Lung microvascular endothelial cell (primary cell): Measurements from ENCODE around the gene CARD11. TPM values are rescaled to one million over a fixed set of nuclear protein-coding genes. Genes with fewer than 3 reads are reported as not detected.
"Not testable (repeated sequence)": the region's sequence is repeated elsewhere in the genome, so short reads cannot be mapped to it uniquely, and the experiment has no call there.

Experiments used
- DNase-seq, 2 donors: peaks; one replicate each; pipeline versions ENCODE4 v3.0.0 to v3.0.0-alpha.2; 2010; ENCODE audit warnings: low read depth in 2 of 2
- total RNA-seq: library from RNA; depleted of rRNA; stranded (reverse); fragments of >200 nt; gene quantifications from 2 replicates; pipeline ENCODE4 v1.2.1, GENCODE V29; 2014

CARD11 gene
- total RNA-seq, 1 donor from 2014 or later = 2.2 TPM

DNA sequence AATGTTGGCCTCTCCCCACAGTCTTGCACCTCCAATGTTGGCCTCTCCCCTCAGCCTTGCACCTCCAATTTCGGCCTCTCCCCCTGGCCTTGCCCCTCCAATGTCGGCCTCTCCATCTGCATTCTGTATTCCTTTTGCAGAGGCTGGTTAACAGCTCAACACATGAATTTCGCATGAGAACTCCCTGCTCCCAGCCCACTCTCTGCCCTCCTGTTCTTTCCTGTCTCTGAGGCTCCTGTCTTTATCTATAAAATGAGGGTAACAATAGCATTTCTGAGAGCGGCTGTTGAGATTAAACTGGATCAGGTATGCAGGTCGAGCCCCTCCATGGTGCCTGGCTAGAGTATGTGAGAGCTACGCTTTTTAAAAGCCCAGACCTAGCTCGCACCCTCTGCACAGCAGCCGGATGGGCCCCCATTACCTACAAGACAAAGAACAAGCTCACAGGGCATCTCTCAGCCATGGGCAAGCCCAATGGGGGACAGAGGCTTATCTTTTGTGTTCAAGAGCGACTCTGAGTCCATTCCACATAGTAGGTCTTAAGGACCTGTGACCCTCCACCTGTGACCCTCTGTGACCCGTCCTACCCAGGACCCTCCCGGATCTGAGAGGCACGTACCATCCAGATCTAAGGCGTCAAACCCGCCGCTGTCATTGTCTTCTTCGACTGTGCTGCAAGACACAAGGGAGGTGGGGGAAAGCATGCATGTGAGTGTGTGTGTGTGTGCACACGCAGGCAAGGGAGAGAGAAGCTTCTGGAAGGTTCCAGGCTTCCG lies 117.4 kb downstream of the CARD11 start:
- no peak for DNase-seq

DNA sequence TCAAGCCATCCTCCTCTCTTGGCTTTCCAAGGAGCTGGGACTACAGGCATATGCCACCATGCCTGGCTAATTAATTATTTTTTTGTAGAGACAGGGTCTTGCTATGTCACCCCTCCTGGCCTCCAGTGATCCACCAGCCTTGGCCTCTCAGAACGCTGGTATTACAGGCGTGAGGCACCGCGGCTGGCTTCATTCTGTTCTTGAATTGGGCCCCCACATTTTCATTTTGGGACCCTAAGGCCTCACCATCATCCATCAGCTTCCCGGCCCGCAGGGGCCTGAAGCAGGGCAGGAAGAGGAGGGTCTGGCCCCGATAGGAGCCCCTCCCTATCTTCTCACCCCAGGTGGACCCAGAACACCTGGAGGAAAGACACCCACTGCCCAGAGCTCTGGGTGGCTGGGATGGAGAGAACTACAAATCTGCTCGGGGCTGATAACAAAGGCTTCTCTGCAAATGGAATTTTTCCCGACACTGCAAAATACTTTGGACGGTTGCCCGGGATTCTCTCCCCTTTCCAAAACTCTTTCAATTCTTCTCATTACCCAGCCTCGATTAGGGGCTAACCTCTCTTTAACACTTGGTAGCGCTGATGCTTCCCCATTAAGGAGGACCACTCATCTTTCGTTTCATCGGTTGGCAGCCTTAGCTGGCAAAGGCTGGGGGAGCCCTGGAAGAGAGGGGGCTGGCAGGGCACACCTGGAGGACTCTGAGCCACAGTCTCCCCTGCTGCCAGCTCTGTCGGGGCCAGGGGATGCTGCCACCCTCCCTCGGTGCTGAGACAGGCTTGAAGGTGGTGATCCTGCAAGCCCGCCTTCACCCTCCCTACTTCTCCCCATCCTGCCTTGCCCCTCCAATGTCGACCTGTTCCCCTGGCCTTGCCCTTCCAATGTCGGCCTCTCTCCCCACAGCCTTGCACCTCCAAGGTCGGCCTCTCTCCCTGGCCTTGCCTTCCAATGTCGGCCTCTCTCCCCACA lies 118.5 kb downstream of the CARD11 start:
- DNase-seq = no peak

DNA sequence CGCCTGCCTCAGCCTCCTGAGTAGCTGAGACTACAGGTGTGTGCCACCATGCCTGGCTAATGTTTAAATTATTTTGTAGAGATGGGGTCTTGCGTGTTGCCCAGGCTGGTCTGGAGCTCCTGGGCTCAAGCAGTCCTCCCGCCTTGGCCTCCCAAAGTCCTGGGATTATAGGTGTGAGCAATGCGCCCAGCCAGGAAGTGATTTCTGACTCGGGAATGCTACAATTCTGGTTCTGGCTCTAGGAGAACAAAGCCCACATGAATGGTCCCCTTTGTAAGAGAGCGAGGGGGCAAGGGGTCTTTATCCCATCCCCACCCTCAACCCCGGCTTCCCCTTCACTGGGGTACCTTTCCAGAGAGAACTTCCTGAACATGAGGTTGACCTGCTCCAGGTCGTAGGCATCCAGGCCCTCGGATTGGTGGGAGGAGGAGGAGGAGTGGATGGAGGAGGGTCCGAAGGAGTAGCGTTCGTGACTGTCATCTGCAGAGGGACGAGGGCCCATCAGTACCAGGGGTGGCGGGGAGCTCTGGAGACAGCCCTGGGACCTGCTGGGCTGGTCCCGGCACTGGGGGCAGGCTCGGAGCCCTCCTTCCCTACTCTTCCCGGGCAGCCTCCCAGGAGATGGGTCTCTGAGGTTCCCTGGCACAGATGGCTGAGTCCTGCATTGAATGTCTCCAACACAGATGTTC lies 119.6 kb downstream of the CARD11 start:
- DNase-seq = no peak

DNA sequence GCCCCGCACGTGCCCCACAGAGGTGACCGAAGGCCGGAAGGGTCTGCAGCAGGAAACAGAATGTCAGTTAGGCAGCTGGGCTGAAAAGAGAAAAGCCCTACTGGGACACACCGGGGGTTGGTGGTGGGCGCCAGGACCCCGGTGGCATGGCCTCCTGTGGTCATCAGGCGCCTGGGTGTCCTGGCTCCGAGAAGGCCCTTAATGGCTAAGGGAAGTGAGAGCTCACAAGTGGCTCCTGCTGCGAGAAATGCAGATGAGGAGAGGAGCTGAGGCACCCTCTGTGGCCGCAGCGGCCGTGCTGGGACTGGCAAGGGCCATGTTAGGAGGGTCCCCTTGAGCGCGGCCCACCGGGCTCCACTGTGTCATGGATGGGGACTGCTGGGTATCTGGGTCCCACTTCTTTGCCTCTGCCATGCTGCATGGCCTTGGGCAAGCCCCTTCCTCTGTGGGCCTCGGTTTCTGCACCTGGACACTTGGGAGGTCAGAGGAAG lies 120.3 kb downstream of the CARD11 start:
- no peak for DNase-seq

DNA sequence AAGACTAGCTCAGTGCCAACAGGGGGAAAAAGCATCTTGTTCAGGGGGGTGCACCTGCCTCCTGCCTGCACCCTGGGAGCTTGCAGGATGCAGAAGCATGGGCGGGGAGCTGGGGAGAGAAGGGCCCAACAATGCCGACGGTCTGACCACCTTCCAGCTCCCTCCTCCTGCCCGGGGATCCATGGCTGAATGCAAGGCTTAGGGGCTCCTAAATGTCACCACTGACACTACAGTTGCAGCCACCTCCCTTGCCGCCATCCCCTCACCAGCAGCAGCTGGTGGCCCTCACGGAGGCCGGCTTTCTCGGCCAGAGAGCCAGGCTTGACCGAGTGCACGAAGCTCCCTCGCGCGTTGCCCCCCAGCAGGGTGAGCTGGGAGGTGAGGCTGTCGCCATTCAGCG lies 120.8 kb downstream of the CARD11 start:
- DNase-seq = no peak

DNA sequence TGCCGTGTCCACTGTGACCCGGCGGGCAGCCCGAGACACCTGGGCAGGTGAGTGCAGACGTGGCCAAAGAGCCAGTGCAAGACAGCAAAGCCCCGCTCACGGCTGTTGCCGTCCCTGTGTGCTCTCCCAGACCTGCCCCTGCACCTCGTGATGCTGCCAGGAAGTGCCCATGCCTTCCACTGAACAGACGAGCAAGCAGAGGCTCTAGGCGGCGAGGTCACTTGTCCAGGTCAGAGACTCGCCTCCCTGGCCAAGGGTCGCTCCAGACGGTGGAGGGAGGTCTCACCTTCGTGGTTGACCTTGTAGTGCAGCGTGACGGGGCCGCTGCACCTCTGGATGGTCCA lies 121.3 kb downstream of the CARD11 start:
- no peak for DNase-seq

DNA sequence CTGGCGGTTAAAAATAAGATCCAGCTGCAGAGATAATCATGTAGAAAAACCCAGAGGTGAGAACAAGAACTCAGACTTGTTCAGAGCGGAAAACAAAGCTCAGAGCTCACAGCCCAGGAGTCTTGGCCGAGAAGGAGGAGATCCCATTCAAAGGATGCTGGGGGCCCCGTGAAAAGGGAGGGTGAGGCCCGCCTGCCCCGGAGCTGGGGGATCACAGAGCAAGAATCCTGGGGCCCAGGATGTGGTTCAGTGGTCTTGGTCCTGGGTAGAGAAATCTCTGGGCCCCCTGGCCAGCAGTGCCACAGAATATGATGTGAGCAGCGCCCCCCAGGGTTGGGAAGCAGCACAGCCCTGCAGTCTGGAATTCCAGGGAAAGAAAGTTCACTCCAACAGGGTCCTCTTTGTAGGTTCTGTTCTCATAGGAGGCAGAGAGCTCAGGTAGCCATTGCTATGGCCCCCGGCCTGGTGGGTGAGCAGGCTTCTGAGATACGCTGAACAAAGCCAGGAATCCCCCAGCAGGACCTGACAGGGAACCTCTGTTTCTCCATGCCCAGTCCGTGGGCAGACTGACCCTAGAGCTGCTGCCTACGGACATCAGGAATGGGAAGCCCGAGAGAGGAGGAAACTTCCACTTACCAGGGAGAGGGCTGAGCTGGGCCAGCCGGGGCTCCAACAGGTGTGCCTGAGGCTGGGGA lies 121.9 kb downstream of the CARD11 start:
- no peak for DNase-seq

DNA sequence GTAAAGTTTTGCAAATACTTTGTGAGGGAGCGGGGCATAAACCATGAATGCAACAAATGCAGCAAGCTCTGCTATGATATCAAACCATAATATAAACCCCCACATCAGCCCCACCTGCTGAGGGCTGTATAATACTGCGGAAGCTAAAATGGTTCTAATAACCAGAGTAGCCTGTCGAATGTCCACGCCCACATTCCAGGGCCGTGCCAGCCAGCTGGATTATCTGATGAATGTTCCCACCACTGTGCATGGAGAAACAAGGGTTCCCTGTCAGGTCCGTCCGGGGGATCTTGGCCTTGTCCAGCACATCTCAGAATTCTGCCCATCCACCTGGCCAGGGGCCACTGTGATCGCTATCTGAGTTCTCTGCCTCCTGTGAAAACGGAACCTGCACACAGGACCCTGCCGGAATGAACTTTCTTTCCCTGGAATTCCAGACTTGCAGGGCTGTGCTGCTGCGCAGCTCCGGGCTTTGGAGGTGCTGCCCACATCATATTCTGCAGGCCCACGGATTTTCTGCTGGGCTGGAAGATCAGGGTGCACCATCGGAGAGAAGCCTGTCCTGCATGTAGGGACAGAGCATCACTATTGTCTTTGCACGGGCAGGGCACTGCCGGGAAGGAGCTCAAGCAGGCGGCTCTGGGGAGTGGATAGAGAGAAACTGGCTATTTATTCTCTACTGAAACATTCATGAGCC lies 122.6 kb downstream of the CARD11 start:
- no peak for DNase-seq

DNA sequence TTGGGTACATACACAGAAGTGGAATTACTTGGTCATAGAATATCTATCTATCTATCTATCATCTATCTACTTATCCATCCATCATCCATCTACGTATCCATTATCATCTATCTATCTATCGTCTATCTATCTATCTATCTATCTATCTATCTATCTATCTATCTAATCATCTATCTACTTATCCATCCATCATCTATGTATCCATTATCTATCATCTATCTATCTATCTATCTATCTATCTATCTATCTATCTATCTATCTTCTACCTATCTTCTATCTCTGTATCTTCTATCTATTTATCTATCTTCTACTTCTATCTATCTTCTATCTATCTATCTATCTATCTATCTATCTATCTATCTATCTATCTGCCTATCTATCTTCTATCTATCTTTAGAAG lies 123.2 kb downstream of the CARD11 start:
- DNase-seq = not testable (repeated sequence)

DNA sequence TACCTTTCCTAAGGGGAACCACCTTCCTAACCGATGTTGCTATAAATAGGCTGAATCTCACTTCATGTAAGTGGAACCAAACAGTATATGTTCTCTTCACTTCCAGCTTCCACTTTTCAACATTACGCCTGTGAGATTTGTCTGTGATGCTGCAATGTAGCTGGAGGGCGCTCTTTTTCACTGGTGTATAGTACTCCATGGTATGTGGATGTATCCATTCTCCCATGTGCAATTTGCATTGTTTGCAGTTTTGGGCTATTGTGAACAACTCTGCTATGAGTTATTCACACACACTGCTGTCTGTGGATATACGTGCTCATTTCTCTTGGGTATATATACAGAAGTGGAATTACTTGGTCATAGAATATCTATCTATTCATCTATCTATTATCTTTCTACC lies 123.6 kb downstream of the CARD11 start:
- no peak for DNase-seq

DNA sequence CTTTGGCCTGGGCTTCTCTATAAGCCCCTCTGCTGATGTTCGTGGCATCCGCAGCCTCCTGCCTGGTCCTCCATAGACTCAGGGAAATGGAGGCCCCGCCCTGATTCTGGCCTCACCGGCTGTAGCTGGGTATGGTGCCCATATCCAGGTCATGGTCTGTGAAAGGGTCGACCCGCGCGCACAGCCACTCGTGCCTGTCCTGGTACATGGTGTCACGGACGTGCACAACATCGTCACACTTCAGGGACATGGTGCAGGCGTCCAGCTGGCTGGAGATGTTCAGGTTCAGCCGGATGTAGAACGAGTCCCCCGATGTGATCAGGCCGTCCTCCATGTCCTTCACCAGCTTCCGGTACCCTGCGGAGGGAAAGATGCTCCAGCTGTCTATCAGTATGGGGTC lies 124.4 kb downstream of the CARD11 start:
- DNase-seq = no peak

DNA sequence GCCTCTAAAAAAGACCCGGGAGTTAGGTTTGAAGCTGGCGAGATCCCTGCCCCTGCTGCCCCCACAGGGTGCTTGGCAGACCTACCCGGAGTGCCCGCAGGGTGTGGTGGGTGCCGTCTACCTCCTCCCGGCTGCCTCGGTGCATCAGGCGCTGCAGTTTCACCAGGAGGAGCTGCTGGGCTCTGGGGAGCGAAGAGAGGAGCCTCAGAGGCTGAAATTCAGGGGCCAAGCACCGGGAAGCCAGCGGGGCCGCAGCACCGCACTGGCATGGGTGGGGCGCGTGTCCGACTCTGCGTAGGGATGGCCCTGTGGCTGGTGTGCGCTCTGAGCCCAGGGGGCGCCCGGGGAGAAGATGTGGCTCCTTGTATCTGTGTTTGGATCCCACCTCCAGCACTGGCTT lies 125.3 kb downstream of the CARD11 start:
- DNase-seq = no peak

DNA sequence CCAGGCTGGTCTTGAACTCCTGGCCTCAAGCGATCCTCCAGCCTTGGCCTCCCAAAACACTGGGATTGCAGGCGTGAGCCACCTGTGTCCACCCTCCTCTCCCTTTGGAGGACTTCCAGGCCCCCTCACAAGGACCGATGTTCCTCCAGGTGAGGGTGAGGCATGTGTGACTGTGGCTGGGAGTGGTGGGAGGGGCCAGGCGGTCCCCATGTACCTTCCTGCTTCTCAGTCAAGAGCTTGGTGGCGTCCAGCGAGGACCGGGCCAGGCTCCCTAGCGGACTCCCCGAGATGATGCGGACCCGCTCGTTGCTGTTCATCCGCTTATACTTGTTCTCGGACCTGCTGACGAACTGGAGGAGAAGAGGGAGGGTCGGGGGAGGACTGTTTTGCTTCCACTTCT lies 128.6 kb downstream of the CARD11 start:
- DNase-seq = no peak

DNA sequence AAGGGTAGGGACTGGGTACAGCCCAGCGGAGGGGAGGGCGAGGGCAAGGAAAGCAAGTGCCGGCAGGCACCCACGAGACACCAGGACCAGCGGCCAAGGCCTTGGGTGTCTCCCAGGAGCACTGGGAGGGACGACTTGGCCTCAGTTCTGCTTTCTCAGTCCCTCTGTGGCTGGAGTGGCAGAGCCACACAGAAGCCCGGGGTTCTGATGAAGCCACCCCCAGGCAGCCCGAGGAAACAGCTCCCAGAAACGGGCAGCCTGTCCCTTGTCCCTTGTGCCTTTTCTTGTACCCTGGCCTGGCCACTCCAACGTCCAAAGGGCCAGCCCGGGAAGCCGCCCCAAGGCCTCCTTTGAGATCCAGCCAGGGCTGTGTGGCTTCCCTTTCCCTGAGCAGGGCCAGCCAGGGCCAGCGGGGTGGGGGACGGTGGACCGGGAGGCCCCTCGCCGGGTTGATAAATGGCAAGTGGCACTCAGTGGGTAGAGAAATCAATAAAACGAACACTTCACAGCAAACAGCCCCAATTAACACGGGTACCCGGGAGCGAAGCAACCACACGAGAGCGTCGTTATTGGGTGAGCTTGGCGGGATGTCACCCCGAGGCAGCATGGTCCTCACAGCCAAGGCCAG lies 129.8 kb downstream of the CARD11 start:
- DNase-seq = no peak

DNA sequence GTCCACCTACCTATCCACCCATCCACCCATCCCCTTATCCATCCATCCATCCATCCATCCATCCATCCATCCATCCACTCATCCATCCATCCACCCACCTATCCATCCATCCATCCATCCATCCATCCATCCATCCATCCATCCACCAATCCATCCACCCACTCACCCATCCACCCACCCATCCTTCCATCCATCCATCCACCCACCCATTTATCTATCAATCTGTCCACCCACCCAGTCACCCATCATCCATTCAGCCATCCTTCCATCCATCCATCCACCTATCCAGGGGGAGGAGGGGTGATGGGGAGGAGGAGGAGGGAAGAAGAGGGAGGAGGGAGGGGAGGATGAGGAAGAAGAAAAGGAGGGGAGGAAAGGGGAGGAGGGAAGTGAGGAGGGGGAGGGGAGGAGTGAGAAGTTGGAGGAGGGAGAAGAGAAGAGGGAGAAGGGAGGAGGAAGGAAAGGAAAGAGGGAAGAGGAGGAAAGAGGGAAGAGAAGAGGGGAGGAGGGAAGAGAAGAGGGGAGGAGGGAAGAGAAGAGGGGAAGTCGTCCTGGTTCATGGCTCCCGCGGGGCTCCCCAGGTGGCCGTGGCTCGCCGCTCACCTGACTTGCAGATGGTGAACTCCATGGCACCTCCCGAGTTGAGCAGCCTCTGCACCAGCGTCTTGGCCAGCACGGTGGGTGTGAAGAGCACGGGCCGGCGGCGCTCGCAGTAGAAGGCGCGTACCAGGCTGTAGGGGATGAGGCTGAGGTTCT lies 130.8 kb downstream of the CARD11 start:
- DNase-seq = no peak

DNA sequence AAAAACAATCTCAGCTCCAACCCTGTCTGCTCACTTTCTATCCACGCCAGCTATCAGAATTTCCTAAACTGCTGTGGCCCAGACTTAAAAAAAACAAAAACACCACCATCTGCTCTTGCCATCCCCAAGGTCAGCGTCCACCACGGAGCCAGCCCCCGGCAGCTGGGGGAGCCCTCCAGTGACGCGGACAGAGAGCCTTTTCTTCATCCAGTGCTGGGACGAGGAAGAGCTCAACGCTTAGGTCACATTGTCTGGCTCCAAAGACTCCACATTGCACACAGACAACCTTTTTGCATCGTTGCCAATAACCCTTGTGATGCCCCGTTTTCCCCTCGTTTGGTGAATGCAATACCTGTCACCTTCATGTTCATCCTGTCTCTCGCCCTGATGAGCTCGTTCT lies 132.2 kb downstream of the CARD11 start:
- no peak for DNase-seq

DNA sequence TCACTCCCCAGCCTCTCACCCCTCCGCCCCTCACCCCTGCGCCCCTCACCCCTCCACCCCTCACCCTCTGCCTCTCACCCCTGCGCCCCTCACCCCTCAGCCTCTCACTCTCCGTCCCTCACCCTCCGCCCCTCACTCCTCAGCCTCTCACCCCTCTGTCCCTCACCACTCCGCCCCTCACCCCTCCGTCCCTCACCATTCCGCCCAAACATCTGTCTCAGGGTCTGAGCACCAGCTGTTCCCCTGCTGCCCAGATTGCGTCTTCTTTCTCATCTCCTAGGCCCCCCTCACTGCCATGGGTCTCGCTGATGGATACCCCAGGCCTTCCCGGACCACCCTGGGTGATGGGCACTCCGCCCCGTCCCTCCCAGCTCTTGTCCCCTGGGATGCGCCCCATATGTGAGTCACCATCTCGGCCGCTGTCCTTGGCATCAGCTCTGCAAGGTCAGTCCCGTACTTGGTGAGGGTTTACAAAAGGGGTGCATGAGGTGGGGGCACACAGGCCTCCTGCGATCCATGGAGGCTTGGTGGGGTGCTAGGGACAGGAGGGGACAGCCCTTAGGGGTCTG lies 134.1 kb downstream of the CARD11 start:
- DNase-seq = no peak

DNA sequence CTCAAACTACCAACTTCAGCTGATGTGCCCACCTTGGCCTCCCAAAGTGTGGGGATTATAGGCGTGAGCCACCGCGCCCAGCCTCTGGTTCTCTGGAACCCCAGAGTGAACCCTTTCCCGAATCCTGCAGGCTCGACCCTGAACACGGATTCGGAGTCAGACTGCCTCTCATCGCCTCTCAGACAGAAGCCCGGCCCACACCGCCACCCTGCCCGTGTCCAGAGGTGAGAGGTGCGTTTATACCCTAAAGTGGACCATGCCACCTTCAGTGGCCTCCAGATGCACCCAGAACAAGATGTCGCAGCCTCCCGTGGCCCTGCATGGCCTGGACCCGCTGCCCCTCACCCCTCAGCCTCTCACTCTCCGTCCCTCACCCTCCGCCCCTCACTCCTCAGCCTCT lies 134.6 kb downstream of the CARD11 start:
- no peak for DNase-seq

DNA sequence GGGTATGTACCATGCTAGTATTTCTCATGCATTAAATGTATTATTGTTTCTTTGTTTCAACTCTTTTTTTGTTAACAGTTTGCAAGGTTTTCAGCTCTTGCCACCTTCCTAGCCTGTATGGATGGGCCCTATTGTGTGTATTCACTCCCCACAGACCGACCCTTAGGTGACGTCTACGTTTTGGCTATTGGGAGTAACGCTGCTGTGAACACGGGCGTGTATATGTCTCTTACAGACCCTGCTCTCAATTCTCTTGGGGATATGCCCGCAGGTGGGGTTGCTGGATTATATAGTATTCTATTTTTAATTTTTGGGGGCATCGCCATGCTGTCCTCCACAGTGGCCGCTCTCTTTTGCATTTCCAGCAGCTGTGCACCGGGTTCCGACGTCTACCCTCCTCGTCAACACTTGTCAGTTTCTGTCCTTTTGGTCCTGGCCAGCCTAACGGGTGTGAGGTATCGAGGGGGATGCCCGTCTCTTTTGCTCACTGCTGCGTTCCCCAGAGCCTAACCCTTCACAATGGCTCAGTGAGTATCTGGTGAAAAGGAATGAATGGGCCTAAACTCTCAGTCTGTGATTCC lies 135.5 kb downstream of the CARD11 start:
- DNase-seq = no peak
